Measurements from ENCODE around the gene SPRYD7. TPM values are rescaled to one million over a fixed set of nuclear protein-coding genes. Genes with fewer than 3 reads are reported as not detected.

The SPRYD7 gene
- total and polyA plus RNA-seq, 8 donors = 3.6 to 26.9 (median 8.1) TPM; not detected in 1

GRCh38 chr13:49904729-49905456, 31.2 kb downstream of the SPRYD7 start:
- H3K4me3 ChIP-seq = no peak overlapping the region
- no peaks in the 10 kb centered on the region for H3K4me1 ChIP-seq
- H3K27me3 ChIP-seq = no peaks in the 10 kb centered on the region
- WGBS, 5 donors = 84 to 93% (median 91%) methylated on average over 5 of the region's 5 CpGs
- TF ChIP-seq CTCF (IDR thresholded peaks at IDR 0.05) (no peak), EP300 (IDR thresholded peaks at IDR 0.05) (no peak), POLR2A (IDR thresholded peaks at IDR 0.05) (no peak), POLR2AphosphoS5 (IDR thresholded peaks at IDR 0.05) (no peak)
- DNase-seq = no peak
- H3K36me3 ChIP-seq = no peaks in the 10 kb centered on the region
- H3K9me3 ChIP-seq = no peaks in the 10 kb centered on the region
- no peak overlapping the region for H3K27ac ChIP-seq
- intact Hi-C loops (cut with DNase I; ENCODE audit: low total_unique reads) = no loop called here

GRCh38 chr13:49898792-49899191, 37.3 kb downstream of the SPRYD7 start:
- 82 to 94% (median 86%) methylated on average over 8 of the region's 8 CpGs for WGBS, 5 donors
- H3K9me3 ChIP-seq = no peaks in the 10 kb centered on the region
- H3K27me3 ChIP-seq = no peaks in the 10 kb centered on the region
- intact Hi-C loops (cut with DNase I; ENCODE audit: low total_unique reads) = no loop called here
- no peaks in the 10 kb centered on the region for H3K4me1 ChIP-seq
- TF ChIP-seq EP300 (IDR thresholded peaks at IDR 0.05) = no peak
- TF ChIP-seq CTCF (IDR thresholded peaks at IDR 0.05) = no peak
- no peak for TF ChIP-seq POLR2AphosphoS5 (IDR thresholded peaks at IDR 0.05)
- TF ChIP-seq POLR2A (IDR thresholded peaks at IDR 0.05) = no peak
- no peak overlapping the region for H3K4me3 ChIP-seq
- H3K36me3 ChIP-seq = no peaks in the 10 kb centered on the region
- DNase-seq = no peak
- H3K27ac ChIP-seq = no peak overlapping the region

GRCh38 chr13:49897713-49898112, 38.4 kb downstream of the SPRYD7 start:
- WGBS, 5 donors = 81 to 92% (median 87%) methylated on average over 3 of the region's 3 CpGs
- intact Hi-C loops (cut with DNase I; ENCODE audit: low total_unique reads) = no loop called here
- DNase-seq = no peak
- Histone ChIP-seq H3K27ac (no peak overlapping the region), H3K27me3 (no peaks in the 10 kb centered on the region), H3K9me3 (no peaks in the 10 kb centered on the region), H3K36me3 (no peaks in the 10 kb centered on the region), H3K4me3 (no peak overlapping the region), H3K4me1 (no peaks in the 10 kb centered on the region)
- TF ChIP-seq EP300 (IDR thresholded peaks at IDR 0.05) = no peak
- no peak for TF ChIP-seq POLR2A (IDR thresholded peaks at IDR 0.05)
- TF ChIP-seq POLR2AphosphoS5 (IDR thresholded peaks at IDR 0.05) = no peak
- no peak for TF ChIP-seq CTCF (IDR thresholded peaks at IDR 0.05)

GRCh38 chr13:49895826-49896225, 40.3 kb downstream of the SPRYD7 start:
- Histone ChIP-seq H3K9me3 (no peaks in the 10 kb centered on the region), H3K36me3 (no peaks in the 10 kb centered on the region), H3K4me3 (no peak overlapping the region), H3K27ac (no peak overlapping the region), H3K4me1 (no peaks in the 10 kb centered on the region), H3K27me3 (no peaks in the 10 kb centered on the region)
- TF ChIP-seq POLR2AphosphoS5 (IDR thresholded peaks at IDR 0.05) = no peak
- no peak for TF ChIP-seq POLR2A (IDR thresholded peaks at IDR 0.05)
- no peak for TF ChIP-seq CTCF (IDR thresholded peaks at IDR 0.05)
- TF ChIP-seq EP300 (IDR thresholded peaks at IDR 0.05) = no peak
- 93 to 97% (median 96%) methylated on average over 4 of the region's 4 CpGs for WGBS, 5 donors
- DNase-seq = no peak
- intact Hi-C loops (cut with DNase I; ENCODE audit: low total_unique reads) = no loop called here

All from stomach (tissue), 9 donors.